ENCODE data around the gene TESK2. TPM values are rescaled to one million over a fixed set of nuclear protein-coding genes. Genes with fewer than 3 reads are reported as not detected.

Gene TESK2
- total RNA-seq, 6 experiments from 2014 or later, result 2.7 to 5.5 (median 4.3) TPM

DNA sequence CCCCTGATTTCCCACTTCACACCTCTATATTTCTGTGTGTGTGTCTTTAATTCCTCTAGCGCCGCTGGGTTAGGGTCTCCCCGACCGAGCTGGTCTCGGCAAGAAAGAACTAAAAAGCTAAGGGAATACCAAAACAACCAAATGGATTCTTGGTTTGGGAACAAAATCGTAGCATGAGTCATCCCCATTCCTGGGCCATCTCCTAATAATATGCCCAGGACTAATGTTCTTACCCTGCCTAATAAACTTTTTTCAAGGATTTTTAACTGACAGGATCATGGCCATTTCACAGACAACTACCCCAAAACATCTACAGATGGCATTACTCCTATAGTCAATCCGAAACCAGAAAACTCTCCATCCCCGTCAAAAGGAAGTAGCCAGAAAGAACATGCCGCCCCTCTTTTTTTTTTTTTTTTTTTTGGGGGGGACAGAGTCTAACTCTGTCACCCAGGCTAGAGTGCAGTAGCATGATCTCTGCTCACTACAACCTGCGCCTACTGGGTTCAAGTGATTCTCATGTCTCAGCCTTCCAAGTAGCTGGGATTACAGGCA, 168.4 kb downstream of the TESK2 start:
- ATAC-seq, result no peak
- no peaks in the 10 kb centered on the region for H3K27me3 ChIP-seq
- WGBS (ENCODE audit: insufficient coverage, low coverage, low lambda C conversion rate, missing lambda C conversion rate), result 90% methylated on average over 10 of the region's 10 CpGs

DNA sequence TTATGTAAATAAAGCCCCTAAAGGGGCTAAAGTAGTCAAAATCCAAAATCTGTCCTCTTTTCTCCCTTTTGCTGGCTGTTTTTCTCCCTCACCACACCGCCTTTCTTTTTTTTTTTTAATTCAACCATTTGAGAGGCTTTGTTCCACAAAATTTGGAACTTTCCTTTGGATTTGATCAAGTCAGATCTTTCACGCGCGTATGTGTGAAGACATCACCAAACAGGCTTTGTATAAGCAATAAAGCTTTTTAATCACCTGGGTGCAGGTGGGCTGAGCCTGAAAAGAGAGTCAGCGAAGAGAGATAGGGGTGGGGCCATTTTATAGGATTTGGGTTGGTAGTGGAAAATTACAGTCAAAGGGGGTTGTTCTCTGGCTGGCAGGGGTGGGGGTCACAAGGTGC, 169.5 kb downstream of the TESK2 start:
- 82% methylated on average over 3 of the region's 5 CpGs for WGBS (ENCODE audit: insufficient coverage, low coverage, low lambda C conversion rate, missing lambda C conversion rate)

More for the DNA sequence above, 168.4 kb downstream of the TESK2 start:
- Histone ChIP-seq H3K9me3 (no peaks in the 10 kb centered on the region), H3K4me3 (no peak overlapping the region), H3K27ac (no peak overlapping the region), H3K36me3 (no peaks in the 10 kb centered on the region), H3K4me1 (peaks cover 0 to 7% (median 3%) of the 10 kb centered on the region in 4 donors)
- no peak for TF ChIP-seq POLR2A (IDR thresholded peaks at IDR 0.05)
- TF ChIP-seq, protein P1, sequence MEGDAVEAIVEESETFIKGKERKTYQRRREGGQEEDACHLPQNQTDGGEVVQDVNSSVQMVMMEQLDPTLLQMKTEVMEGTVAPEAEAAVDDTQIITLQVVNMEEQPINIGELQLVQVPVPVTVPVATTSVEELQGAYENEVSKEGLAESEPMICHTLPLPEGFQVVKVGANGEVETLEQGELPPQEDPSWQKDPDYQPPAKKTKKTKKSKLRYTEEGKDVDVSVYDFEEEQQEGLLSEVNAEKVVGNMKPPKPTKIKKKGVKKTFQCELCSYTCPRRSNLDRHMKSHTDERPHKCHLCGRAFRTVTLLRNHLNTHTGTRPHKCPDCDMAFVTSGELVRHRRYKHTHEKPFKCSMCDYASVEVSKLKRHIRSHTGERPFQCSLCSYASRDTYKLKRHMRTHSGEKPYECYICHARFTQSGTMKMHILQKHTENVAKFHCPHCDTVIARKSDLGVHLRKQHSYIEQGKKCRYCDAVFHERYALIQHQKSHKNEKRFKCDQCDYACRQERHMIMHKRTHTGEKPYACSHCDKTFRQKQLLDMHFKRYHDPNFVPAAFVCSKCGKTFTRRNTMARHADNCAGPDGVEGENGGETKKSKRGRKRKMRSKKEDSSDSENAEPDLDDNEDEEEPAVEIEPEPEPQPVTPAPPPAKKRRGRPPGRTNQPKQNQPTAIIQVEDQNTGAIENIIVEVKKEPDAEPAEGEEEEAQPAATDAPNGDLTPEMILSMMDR (IDR thresholded peaks at IDR 0.05), result no peak
- DNase-seq, result no peak
- intact Hi-C loops (cut with DNase I), result no loop called here

DNA sequence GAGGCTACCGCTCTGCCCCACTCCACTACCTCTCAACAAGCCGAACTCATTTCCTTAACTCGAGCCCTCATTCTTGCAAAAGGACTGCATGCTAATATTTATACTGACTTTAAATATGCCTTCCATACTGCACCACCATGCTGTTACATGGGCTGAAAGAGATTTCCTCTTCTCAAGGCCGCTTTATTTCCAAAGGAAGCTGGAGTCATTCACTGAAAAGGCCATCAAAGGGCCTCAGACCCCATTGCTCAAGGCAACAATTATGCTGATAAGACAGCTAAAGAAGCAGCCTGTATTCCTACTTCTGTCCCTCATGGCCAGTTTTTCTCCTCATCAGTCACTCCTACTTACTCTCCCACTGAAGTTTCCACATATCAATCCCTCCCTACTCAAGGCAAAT, 171.2 kb downstream of the TESK2 start:
- H3K4me3 ChIP-seq, result no peak overlapping the region
- H3K27ac ChIP-seq, result no peak overlapping the region
- no peaks in the 10 kb centered on the region for H3K27me3 ChIP-seq
- DNase-seq, result no peak
- H3K9me3 ChIP-seq, result no peaks in the 10 kb centered on the region
- H3K36me3 ChIP-seq, result no peaks in the 10 kb centered on the region
- H3K4me1 ChIP-seq, result no peaks in the 10 kb centered on the region
- ATAC-seq, result no peak
- TF ChIP-seq POLR2A (IDR thresholded peaks at IDR 0.05), result no peak
- TF ChIP-seq, protein P1 (IDR thresholded peaks at IDR 0.05), result no peak
- 88% methylated on average over 4 of the region's 4 CpGs for WGBS (ENCODE audit: insufficient coverage, low coverage, low lambda C conversion rate, missing lambda C conversion rate)
- intact Hi-C loops (cut with DNase I), result no loop called here

More for the DNA sequence above, 169.5 kb downstream of the TESK2 start:
- no peak for ATAC-seq
- Histone ChIP-seq H3K9me3 (no peaks in the 10 kb centered on the region), H3K36me3 (no peaks in the 10 kb centered on the region), H3K4me3 (no peak overlapping the region), H3K27ac (no peak overlapping the region), H3K27me3 (no peaks in the 10 kb centered on the region), H3K4me1 (no peaks in the 10 kb centered on the region)
- intact Hi-C loops (cut with DNase I), result no loop called here
- DNase-seq, result no peak
- TF ChIP-seq, protein P1 (IDR thresholded peaks at IDR 0.05), result no peak
- no peak for TF ChIP-seq POLR2A (IDR thresholded peaks at IDR 0.05)

DNA sequence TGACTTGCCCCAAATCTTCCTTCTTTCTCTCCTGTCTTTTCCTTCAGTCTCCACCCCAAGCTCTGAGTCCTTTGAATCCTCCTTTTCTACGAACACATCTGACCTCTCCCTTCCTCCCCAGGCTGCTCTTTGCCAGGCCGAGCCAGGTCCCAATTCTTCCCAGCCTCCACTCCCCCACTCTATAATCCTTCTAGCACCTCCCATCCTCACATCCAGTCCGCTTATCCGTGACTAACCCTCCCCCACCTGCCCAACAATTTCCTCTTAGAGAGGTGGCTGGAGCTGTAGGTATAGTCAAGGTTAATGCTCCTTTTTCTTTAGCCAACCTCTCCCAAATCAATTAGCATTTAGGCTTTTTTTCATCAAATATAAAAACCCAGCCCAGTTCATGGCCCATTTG, 173.8 kb downstream of the TESK2 start:
- Histone ChIP-seq H3K36me3 (no peaks in the 10 kb centered on the region), H3K4me1 (no peaks in the 10 kb centered on the region), H3K27me3 (no peaks in the 10 kb centered on the region), H3K4me3 (no peak overlapping the region), H3K27ac (no peak overlapping the region), H3K9me3 (no peaks in the 10 kb centered on the region)
- intact Hi-C loops (cut with DNase I), result no loop called here
- DNase-seq (no peak), ATAC-seq (no peak)
- TF ChIP-seq, protein P1 (IDR thresholded peaks at IDR 0.05), result no peak
- no peak for TF ChIP-seq POLR2A (IDR thresholded peaks at IDR 0.05)
- WGBS (ENCODE audit: insufficient coverage, low coverage, low lambda C conversion rate, missing lambda C conversion rate), result 74% methylated on average over 4 of the region's 4 CpGs

DNA sequence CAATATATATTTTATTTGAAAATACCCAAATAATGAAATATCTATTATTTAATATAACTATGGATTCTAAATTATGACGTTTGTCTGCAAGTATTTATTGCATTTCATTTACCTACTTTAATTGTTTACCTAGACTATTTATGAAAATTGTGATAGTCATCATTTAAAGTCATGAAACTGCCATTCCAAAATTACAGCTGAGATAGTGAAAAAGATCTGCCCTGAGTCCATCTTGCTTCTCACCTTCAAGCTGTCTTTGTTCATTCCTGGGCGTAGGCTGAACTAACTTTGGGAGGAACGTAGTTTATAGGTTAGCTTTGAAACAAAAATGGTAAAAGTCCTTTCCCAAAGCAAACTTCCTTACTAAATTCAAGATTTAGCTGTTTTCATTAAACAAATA, 176.7 kb downstream of the TESK2 start:
- DNase-seq (no peak), ATAC-seq (no peak)
- no peaks in the 10 kb centered on the region for H3K9me3 ChIP-seq
- no peaks in the 10 kb centered on the region for H3K4me1 ChIP-seq
- WGBS (ENCODE audit: insufficient coverage, low coverage, low lambda C conversion rate, missing lambda C conversion rate), result 57% methylated on average over 3 of the region's 3 CpGs
- H3K27ac ChIP-seq, result no peak overlapping the region
- intact Hi-C loops (cut with DNase I), result no loop called here
- H3K4me3 ChIP-seq, result no peak overlapping the region
- H3K36me3 ChIP-seq, result no peaks in the 10 kb centered on the region
- TF ChIP-seq, protein P1 (IDR thresholded peaks at IDR 0.05), result no peak
- TF ChIP-seq POLR2A (IDR thresholded peaks at IDR 0.05), result no peak
- no peaks in the 10 kb centered on the region for H3K27me3 ChIP-seq

Measured in right lobe of liver (tissue), 6 donors.